Pancreas (tissue), 10 donors: Measurements from ENCODE around the gene CWC27. TPM values are rescaled to one million over a fixed set of nuclear protein-coding genes. Genes with fewer than 3 reads are reported as not detected.

Source experiments
- ATAC-seq, 4 donors: fragments of 200-7000 bp; cut with Tn5 transposase; one replicate each; pipeline versions ENCODE4 v1.8.0 to v1.9.1; 2020; ENCODE audit warnings: mild to moderate bottlenecking in 4 of 4, moderate library complexity in 4 of 4
- DNase-seq, 6 donors: peaks; one replicate each; pipeline ENCODE4 v3.0.0-alpha.2; 2020
- FAIRE-seq: peaks from 2 replicates; lab custom pipeline; 2012; peaks lifted over from hg19 to GRCh38; lab: Jason Lieb, UNC
- H3K27ac ChIP-seq, 4 donors: fragments of 200-600 bp; sonication (generic); 1 replicate in 3 of 4; 2 replicates in 1 of 4; pipeline versions ENCODE4 v1.5.0 to v1.8.0; 2020
- H3K27me3 ChIP-seq, 4 donors: fragments of 200-600 bp; one replicate each; pipeline ENCODE4 v1.8.0; 2021
- H3K36me3 ChIP-seq, 3 donors: fragments of 200-600 bp; sonication (generic) in 1 of 3; one replicate each; pipeline versions ENCODE4 v1.5.0 to v1.8.0; 2020 to 2021
- H3K4me1 ChIP-seq, 3 donors: fragments of 200-600 bp; one replicate each; pipeline ENCODE4 v1.8.0; 2021
- H3K4me3 ChIP-seq, 4 donors: fragments of 200-600 bp; sonication (generic) in 2 of 4; one replicate each; pipeline versions ENCODE4 v1.5.0 to v1.8.0; 2020 to 2021
- H3K9me3 ChIP-seq, 4 donors: fragments of 200-600 bp; one replicate each; pipeline ENCODE4 v1.8.0; 2021
- CTCF ChIP-seq, 4 donors: fragments of 200-600 bp; sonication (generic) in 3 of 4; IDR thresholded peaks; one replicate each; pipeline versions ENCODE4 v1.5.0 to v1.8.0; 2021; ENCODE audit warnings: antibody characterized with exemption in 4 of 4
- WGBS, 2 donors: extraction: QIAGEN DNeasy Blood & Tissue Kit; methylation state at CpG; one replicate each; pipeline ENCODE4 v1.1.7; 2013; 5-methylcytosine and 5-hydroxymethylcytosine counted together
- intact Hi-C, 3 donors: fragments of 100-400 bp; cut with DNase I; formaldehyde crosslinking; loops; one replicate each; pipeline versions ENCODE4 v1.11.1 to v1.14.2; 2022
- polyA plus RNA-seq, 2 donors: library from polyadenylated mRNA; stranded (reverse); fragments of 200-250 nt; gene quantifications; one replicate each; pipeline ENCODE4 v1.2.3, GENCODE V29; 2013
- total RNA-seq, 6 donors: library from RNA; stranded (reverse); fragmentation: NEBNext Ultra II Directional in 4 of 6; extraction: Animal tissue kit (Norgen Biotek cat#: 25700) in 4 of 6; gene quantifications; one replicate each; pipeline versions ENCODE4 v1.2.1 to v1.2.4, GENCODE V29; 2021 to 2023
- donor health status: healthy with polysubstance abuse.
- donor health status: DM: no; HTN: no; CAD: no; lungs with moderate emphysema.
- donor health status: DM: no; HTN: no; CAD: no.
- donor health status: control.
- donor health status: control.
- donor health status: Bipolar disorder and iron deficiency.
- donor health status: DM: yes; HTN: yes; CAD: no.
- donor health status: DM: no; HTN: no; CAD: no.
- donor health status: DM: no; HTN: no; CAD: no.
- donor health status: DM: yes; HTN: yes; CAD: no.

Gene CWC27
- total and polyA plus RNA-seq, 8 donors = 3.7 to 13.3 (median 7.0) TPM

- ATAC-seq (no peak), FAIRE-seq (no peak), DNase-seq (no peak)
- Histone ChIP-seq H3K27ac (no peak overlapping the region), H3K36me3 (peaks cover 0 to 8% (median 0%) of the 10 kb centered on the region in 3 donors), H3K27me3 (no peaks in the 10 kb centered on the region), H3K4me3 (no peak overlapping the region), H3K4me1 (peaks cover 0 to 6% (median 0%) of the 10 kb centered on the region in 3 donors), H3K9me3 (no peaks in the 10 kb centered on the region)
- 66 to 68% methylated on average over 3 of the region's 3 CpGs for WGBS, 2 donors
- intact Hi-C loops = no loop called here
- TF ChIP-seq CTCF (IDR thresholded peaks at IDR 0.05) = no peak
Observed at GRCh38 chr5:64758901-64759300, 9.8 kb upstream of the CWC27 start.

DNA sequence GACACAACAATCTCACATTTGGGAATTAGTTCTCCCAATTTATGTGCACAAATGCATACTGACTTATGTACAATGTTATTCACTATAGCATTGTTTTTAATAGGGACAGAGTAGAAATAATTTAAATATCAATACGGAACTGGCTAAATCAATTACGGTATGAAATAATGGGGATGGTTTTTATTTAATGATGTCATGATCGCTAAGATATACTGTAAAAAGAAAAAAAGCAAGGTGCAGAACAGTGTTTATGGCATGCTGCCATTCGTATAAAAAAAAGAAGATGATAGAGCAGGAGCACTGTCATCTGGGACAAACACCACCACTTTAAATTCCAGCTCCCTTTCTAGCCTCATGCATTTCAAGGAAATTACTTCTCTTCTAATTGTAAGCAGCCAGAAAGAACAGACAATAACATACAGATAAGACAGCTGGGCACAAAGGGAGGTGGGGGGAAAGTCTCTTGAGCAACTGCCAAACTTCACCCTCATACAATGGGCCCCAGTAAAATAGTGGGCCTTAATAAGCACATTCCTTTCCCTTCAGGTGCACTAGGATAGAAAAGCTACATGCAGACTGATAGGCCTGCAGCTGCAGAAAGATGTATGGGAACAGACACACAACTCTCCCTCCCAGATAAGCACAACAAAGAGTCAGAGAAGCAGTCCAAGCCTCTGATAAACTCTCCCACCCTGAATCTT lies 8.6 kb upstream of the CWC27 start:
- Histone ChIP-seq H3K36me3 (peaks cover 0 to 8% (median 0%) of the 10 kb centered on the region in 3 donors), H3K27ac (no peak overlapping the region), H3K4me1 (peaks cover 0 to 6% (median 0%) of the 10 kb centered on the region in 3 donors), H3K9me3 (no peaks in the 10 kb centered on the region), H3K27me3 (no peaks in the 10 kb centered on the region), H3K4me3 (no peak overlapping the region)
- intact Hi-C loops = no loop called here
- ATAC-seq (no peak), DNase-seq (no peak), FAIRE-seq (no peak)
- no peak for TF ChIP-seq CTCF (IDR thresholded peaks at IDR 0.05)
- WGBS, 2 donors = 76 to 90% methylated on average over 4 of the region's 4 CpGs

DNA sequence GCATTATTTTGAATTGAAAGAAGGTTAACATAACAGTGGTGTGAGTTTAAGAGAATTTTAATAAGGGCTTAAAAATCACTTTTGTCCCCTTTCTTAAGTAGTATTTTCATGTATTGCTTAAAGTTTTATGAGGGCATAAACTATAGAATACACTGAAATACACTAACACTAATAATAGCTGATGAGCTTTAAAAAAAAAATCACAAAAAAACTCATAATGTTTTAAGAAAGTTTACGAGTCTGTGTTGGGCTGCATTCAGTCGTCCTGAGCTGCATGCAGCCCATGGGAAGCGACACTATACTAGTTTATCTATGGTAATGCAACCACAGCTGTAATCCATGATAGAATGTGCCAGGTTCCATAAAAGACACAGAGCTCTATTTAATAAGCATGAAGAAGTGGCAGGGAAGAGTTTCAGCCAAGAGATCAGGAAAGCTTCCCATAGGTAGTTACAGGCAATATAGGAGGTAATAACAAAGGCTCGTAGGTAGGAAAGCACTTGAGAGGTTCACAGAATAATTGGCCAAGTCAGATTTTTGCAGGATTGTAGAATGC lies 4.7 kb upstream of the CWC27 start:
- no peak for DNase-seq
- no peak for FAIRE-seq
- Histone ChIP-seq H3K27ac (no peak overlapping the region), H3K9me3 (no peaks in the 10 kb centered on the region), H3K36me3 (peaks cover 0 to 8% (median 0%) of the 10 kb centered on the region in 3 donors), H3K27me3 (no peaks in the 10 kb centered on the region), H3K4me1 (peaks cover 7 to 26% (median 8%) of the 10 kb centered on the region in 3 donors), H3K4me3 (no peak overlapping the region)
- no peak for TF ChIP-seq CTCF (IDR thresholded peaks at IDR 0.05)
- intact Hi-C loops = no loop called here
- 77 to 83% methylated on average over 4 of the region's 4 CpGs for WGBS, 2 donors
- no peak for ATAC-seq

DNA sequence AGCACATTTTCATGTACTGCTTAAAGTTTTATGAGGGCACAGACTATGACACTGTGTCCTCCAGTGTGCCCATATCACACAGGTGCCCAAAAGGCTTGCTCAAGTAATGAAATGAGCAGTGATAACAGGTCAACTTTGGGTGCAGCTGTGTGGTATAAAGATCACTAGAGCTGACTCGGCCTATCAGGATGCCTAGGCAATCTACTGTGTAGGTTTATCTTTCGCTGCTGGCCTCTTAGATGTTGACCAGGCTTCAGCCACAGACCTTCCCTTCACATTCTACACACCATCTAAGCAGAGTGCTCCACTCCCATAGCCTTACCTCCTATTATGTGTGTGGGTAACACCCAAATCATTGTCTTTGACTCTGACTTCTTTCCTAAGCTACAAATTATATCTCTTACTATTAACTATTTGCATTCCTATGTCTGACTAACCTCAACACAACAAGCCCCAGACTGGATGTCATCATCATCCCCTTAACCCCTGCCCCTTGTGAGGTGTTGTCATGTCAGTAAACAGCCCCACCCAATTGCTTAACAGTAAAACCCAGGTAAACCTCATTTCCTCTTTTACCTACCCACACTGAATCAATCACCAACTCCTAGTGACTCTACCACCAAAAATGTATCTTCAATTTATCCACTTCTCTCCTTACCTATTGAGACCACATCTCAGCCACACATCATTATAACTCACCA lies 2.8 kb upstream of the CWC27 start:
- Histone ChIP-seq H3K9me3 (no peaks in the 10 kb centered on the region), H3K27me3 (no peaks in the 10 kb centered on the region), H3K4me1 (peaks cover 15 to 27% (median 19%) of the 10 kb centered on the region in 3 donors), H3K4me3 (no peak overlapping the region), H3K27ac (no peak overlapping the region), H3K36me3 (peaks cover 0 to 8% (median 0%) of the 10 kb centered on the region in 3 donors)
- ATAC-seq = no peak
- TF ChIP-seq CTCF (IDR thresholded peaks at IDR 0.05) = no peak
- 65 to 78% methylated on average over 2 of the region's 2 CpGs for WGBS, 2 donors
- DNase-seq = no peak
- intact Hi-C loops = no loop called here
- FAIRE-seq = no peak
